HCT116 (cell line): ENCODE measurements around the gene USP26.

Experiments used
- CBX3 ChIP-seq: IDR thresholded peaks from 2 replicates; pipeline ENCODE4 v1.6.1; 2012; ENCODE audit warnings: low read depth
- CTCF ChIP-seq, 3 experiments: fragments of 200-600 bp in 1 of 3; sonication (generic) in 1 of 3; IDR thresholded peaks in 2 of 3; conservative IDR thresholded peaks in 1 of 3; 2 replicates each; pipeline ENCODE4 v1.5.1; 2012 to 2017; ENCODE audit warnings: low read depth in 2 of 3, low read length in 2 of 3, antibody characterized with exemption in 1 of 3, borderline replicate concordance in 1 of 3, control low read depth in 1 of 3, mild to moderate bottlenecking in 1 of 3, mixed read lengths in 1 of 3, mixed run types in 1 of 3, moderate library complexity in 1 of 3; ENCODE audit not compliant: insufficient read depth in 1 of 3
- POLR2A ChIP-seq: IDR thresholded peaks from 2 replicates; pipeline ENCODE4 v1.7.0; 2011; ENCODE audit warnings: borderline replicate concordance; ENCODE audit not compliant: insufficient read depth, insufficient read length; ENCODE audit errors: extremely low read depth
- TF ChIP-seq, protein P1 (sequence below): IDR thresholded peaks from 2 replicates; pipeline ENCODE4 v1.6.1; 2012
- TF ChIP-seq, protein P2 (sequence below): IDR thresholded peaks from 2 replicates; pipeline ENCODE4 v1.6.1; 2012

DNA sequence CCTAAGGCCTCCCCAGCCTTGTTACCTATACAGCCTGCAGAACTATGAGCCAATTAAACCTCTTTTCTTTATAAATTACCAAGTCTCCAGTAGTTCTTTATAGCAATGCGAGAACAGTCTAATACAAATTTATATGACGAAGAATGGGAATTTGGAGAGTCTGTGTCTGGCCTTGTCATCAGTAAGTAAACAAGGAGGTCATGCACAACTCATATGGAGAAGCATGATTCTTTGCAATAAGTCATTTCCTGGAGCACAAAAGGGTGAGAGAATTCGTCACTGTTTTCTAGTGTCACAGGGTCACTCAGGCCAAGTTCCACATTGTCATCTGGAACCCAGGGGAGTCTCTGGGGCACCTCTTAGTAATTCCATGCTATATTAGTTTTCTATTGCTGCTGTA is 89.5 kb downstream of the USP26 start:
- no peak for TF ChIP-seq CTCF (IDR thresholded peaks at IDR 0.05 in 2 of 3, conservative IDR thresholded peaks at IDR 0.05 in 1 of 3; ENCODE audit: borderline replicate concordance in 1 of 3, insufficient read depth in 1 of 3, low read depth in 2 of 3, low read length in 2 of 3)
- TF ChIP-seq POLR2A = no peak
- TF ChIP-seq, protein P1, sequence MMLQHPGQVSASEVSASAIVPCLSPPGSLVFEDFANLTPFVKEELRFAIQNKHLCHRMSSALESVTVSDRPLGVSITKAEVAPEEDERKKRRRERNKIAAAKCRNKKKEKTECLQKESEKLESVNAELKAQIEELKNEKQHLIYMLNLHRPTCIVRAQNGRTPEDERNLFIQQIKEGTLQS = no peak
- TF ChIP-seq CBX3 = no peak
- TF ChIP-seq, protein P2, sequence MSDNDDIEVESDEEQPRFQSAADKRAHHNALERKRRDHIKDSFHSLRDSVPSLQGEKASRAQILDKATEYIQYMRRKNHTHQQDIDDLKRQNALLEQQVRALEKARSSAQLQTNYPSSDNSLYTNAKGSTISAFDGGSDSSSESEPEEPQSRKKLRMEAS = no peak
